ENCODE results near the gene KLHL29.

The KLHL29 gene

GRCh38 chr2:23478087-23478932 is 93.3 kb downstream of the KLHL29 start:
- no peak for DNase-seq (ENCODE audit: low spot score)

GRCh38 chr2:23478933-23479683 is 94.1 kb downstream of the KLHL29 start:
- DNase-seq (ENCODE audit: low spot score) = no peak

- DNase-seq (ENCODE audit: low spot score) = peak; percentile 73
Observed at GRCh38 chr2:23480957-23481797, 96.2 kb downstream of the KLHL29 start.

GRCh38 chr2:23482188-23482587 is 97.2 kb downstream of the KLHL29 start:
- no peak for DNase-seq (ENCODE audit: low spot score)

- DNase-seq (ENCODE audit: low spot score) = no peak
Observed at GRCh38 chr2:23482607-23483006, 97.6 kb downstream of the KLHL29 start.

- DNase-seq (ENCODE audit: low spot score) = no peak
Observed at GRCh38 chr2:23483791-23484190, 98.8 kb downstream of the KLHL29 start.

GRCh38 chr2:23484275-23484674 is 99.3 kb downstream of the KLHL29 start:
- no peak for DNase-seq (ENCODE audit: low spot score)

GRCh38 chr2:23484767-23485166 is 99.8 kb downstream of the KLHL29 start:
- DNase-seq (ENCODE audit: low spot score) = no peak

GRCh38 chr2:23485261-23485660 is 100.3 kb downstream of the KLHL29 start:
- no peak for DNase-seq (ENCODE audit: low spot score)

GRCh38 chr2:23485841-23486683 is 101.1 kb downstream of the KLHL29 start:
- DNase-seq (ENCODE audit: low spot score) = no peak

- peak; percentile 10 for DNase-seq (ENCODE audit: low spot score)
Observed at GRCh38 chr2:23486684-23487075, 101.7 kb downstream of the KLHL29 start.

- DNase-seq (ENCODE audit: low spot score) = peak; percentile 30
Observed at GRCh38 chr2:23487735-23488492, 102.9 kb downstream of the KLHL29 start.

GRCh38 chr2:23488584-23488983 is 103.6 kb downstream of the KLHL29 start:
- DNase-seq (ENCODE audit: low spot score) = no peak

- DNase-seq (ENCODE audit: low spot score) = no peak
Observed at GRCh38 chr2:23489471-23490322, 104.7 kb downstream of the KLHL29 start.

GRCh38 chr2:23491591-23492336 is 106.8 kb downstream of the KLHL29 start:
- DNase-seq (ENCODE audit: low spot score) = no peak

- no peak for DNase-seq (ENCODE audit: low spot score)
Observed at GRCh38 chr2:23492337-23492675, 107.3 kb downstream of the KLHL29 start.

GRCh38 chr2:23492921-23493320 is 107.9 kb downstream of the KLHL29 start:
- no peak for DNase-seq (ENCODE audit: low spot score)

- no peak for DNase-seq (ENCODE audit: low spot score)
Observed at GRCh38 chr2:23493846-23494245, 108.9 kb downstream of the KLHL29 start.

- DNase-seq (ENCODE audit: low spot score) = no peak
Observed at GRCh38 chr2:23494286-23494685, 109.3 kb downstream of the KLHL29 start.
